Measurements from ENCODE around the gene SCNM1.

Gene SCNM1

GRCh38 chr1:151165738-151166504, at the start of gene SCNM1, which contains the start of gene LYSMD1:
TSS of gene SCNM1 (plus strand) at chr1:151166144. CDS start at chr1:151166153, 9 bp downstream.
TSS of gene LYSMD1 (minus strand) at chr1:151165902. CDS start at chr1:151165258, 644 bp downstream.
- H3K4me1 Mint-ChIP-seq (ENCODE audit: low read depth), result peaks cover 34% of the 10 kb centered on the region
- H3K36me3 Mint-ChIP-seq (ENCODE audit: low read depth), result peaks cover 42% of the 10 kb centered on the region
- H3K27me3 Mint-ChIP-seq (ENCODE audit: low read depth), result peaks cover 2% of the 10 kb centered on the region
- H3K4me3 Mint-ChIP-seq, result peak within 1 kb of the TSS; percentile 91
- peak within 1 kb of the TSS; percentile 92 for H3K27ac Mint-ChIP-seq
- peak; percentile 97 for DNase-seq (ENCODE audit: low spot score)
- H3K9me3 Mint-ChIP-seq, result no peaks in the 10 kb centered on the region

- no peak for DNase-seq (ENCODE audit: low spot score)
- peaks cover 5% of the 10 kb centered on the region for H3K36me3 Mint-ChIP-seq (ENCODE audit: low read depth)
- H3K27ac Mint-ChIP-seq, result no peak overlapping the region
- H3K9me3 Mint-ChIP-seq, result no peaks in the 10 kb centered on the region
- no peak overlapping the region for H3K4me3 Mint-ChIP-seq
- H3K27me3 Mint-ChIP-seq (ENCODE audit: low read depth), result no peaks in the 10 kb centered on the region
- H3K4me1 Mint-ChIP-seq (ENCODE audit: low read depth), result no peaks in the 10 kb centered on the region
Measured at GRCh38 chr1:151124763-151125403, 41.1 kb upstream of the SCNM1 start.

- H3K4me1 Mint-ChIP-seq (ENCODE audit: low read depth), result peaks cover 10% of the 10 kb centered on the region
- no peaks in the 10 kb centered on the region for H3K27me3 Mint-ChIP-seq (ENCODE audit: low read depth)
- no peak for DNase-seq (ENCODE audit: low spot score)
- peaks cover 3% of the 10 kb centered on the region for H3K36me3 Mint-ChIP-seq (ENCODE audit: low read depth)
- H3K9me3 Mint-ChIP-seq, result no peaks in the 10 kb centered on the region
- no peak overlapping the region for H3K4me3 Mint-ChIP-seq
- H3K27ac Mint-ChIP-seq, result no peak overlapping the region
Measured at GRCh38 chr1:151128800-151129199, 37.1 kb upstream of the SCNM1 start.

- Mint-ChIP-seq H3K27ac (peak overlapping the region; percentile 52), H3K9me3 (no peaks in the 10 kb centered on the region), H3K4me1 (ENCODE audit: low read depth) (peaks cover 10% of the 10 kb centered on the region), H3K4me3 (peak overlapping the region; percentile 66), H3K27me3 (ENCODE audit: low read depth) (no peaks in the 10 kb centered on the region), H3K36me3 (ENCODE audit: low read depth) (peaks cover 3% of the 10 kb centered on the region)
- peak; percentile 70 for DNase-seq (ENCODE audit: low spot score)
Measured at GRCh38 chr1:151130987-151131586, 34.9 kb upstream of the SCNM1 start.

- peak overlapping the region; percentile 66 for H3K4me3 Mint-ChIP-seq
- H3K27ac Mint-ChIP-seq, result peak overlapping the region; percentile 52
- H3K27me3 Mint-ChIP-seq (ENCODE audit: low read depth), result no peaks in the 10 kb centered on the region
- peaks cover 10% of the 10 kb centered on the region for H3K4me1 Mint-ChIP-seq (ENCODE audit: low read depth)
- peaks cover 2% of the 10 kb centered on the region for H3K36me3 Mint-ChIP-seq (ENCODE audit: low read depth)
- no peak for DNase-seq (ENCODE audit: low spot score)
- no peaks in the 10 kb centered on the region for H3K9me3 Mint-ChIP-seq
Measured at GRCh38 chr1:151131701-151132334, 34.1 kb upstream of the SCNM1 start.

- H3K4me1 Mint-ChIP-seq (ENCODE audit: low read depth), result peaks cover 10% of the 10 kb centered on the region
- DNase-seq (ENCODE audit: low spot score), result no peak
- H3K27me3 Mint-ChIP-seq (ENCODE audit: low read depth), result no peaks in the 10 kb centered on the region
- H3K9me3 Mint-ChIP-seq, result no peaks in the 10 kb centered on the region
- H3K4me3 Mint-ChIP-seq, result no peak overlapping the region
- no peak overlapping the region for H3K27ac Mint-ChIP-seq
- peaks cover 2% of the 10 kb centered on the region for H3K36me3 Mint-ChIP-seq (ENCODE audit: low read depth)
Measured at GRCh38 chr1:151132335-151133017, 33.5 kb upstream of the SCNM1 start.

- Mint-ChIP-seq H3K36me3 (ENCODE audit: low read depth) (peaks cover 2% of the 10 kb centered on the region), H3K4me3 (no peak overlapping the region), H3K9me3 (no peaks in the 10 kb centered on the region), H3K4me1 (ENCODE audit: low read depth) (peaks cover 10% of the 10 kb centered on the region), H3K27me3 (ENCODE audit: low read depth) (no peaks in the 10 kb centered on the region), H3K27ac (no peak overlapping the region)
- DNase-seq (ENCODE audit: low spot score), result no peak
Measured at GRCh38 chr1:151133018-151133806, 32.7 kb upstream of the SCNM1 start.

DNA sequence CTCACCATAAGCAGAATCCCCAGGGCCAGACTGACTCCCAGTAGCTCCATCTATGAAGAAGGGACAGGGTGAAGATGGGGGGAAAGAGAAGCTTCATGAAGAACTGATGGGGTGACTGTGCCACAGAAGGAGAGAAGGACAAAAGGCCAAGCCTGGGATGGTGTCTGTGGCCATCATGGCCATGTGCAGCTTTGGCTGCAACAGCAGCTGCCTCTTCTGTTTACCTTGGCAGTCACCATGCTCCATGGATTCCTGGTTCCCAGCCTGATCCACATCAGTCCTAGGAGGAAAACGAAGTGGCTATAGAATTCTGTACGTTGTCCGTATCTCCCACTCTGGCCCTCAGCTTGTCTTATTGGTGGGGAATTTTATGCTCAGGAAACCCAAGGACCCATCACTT, 31.5 kb upstream of the SCNM1 start:
- Mint-ChIP-seq H3K4me3 (no peak overlapping the region), H3K9me3 (no peaks in the 10 kb centered on the region), H3K36me3 (ENCODE audit: low read depth) (peaks cover 2% of the 10 kb centered on the region), H3K27me3 (ENCODE audit: low read depth) (no peaks in the 10 kb centered on the region), H3K4me1 (ENCODE audit: low read depth) (peaks cover 10% of the 10 kb centered on the region), H3K27ac (no peak overlapping the region)
- no peak for DNase-seq (ENCODE audit: low spot score)

DNA sequence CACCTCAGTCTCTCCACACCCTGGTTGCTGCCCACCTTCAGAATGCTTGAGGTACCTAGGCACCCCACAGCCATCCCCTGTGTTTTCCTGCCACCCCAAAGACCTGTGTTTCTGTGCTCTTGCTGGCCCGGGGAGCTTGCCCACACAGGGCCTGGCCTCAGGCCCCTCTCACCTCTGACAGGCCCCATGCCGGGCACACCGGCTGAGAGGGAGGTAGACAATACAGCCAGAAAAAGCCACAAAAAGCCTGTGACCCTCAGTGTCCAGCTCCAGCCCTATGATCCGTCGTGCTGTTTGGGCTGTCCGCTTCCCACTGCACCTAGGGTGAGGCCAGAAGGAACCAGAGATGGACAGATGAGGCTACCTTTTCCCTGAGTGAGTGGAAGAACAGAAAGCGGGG, 31.0 kb upstream of the SCNM1 start:
- Mint-ChIP-seq H3K9me3 (no peaks in the 10 kb centered on the region), H3K36me3 (ENCODE audit: low read depth) (peaks cover 2% of the 10 kb centered on the region), H3K4me1 (ENCODE audit: low read depth) (peaks cover 10% of the 10 kb centered on the region), H3K4me3 (no peak overlapping the region), H3K27me3 (ENCODE audit: low read depth) (no peaks in the 10 kb centered on the region), H3K27ac (no peak overlapping the region)
- DNase-seq (ENCODE audit: low spot score), result no peak

GRCh38 chr1:151135433-151136385, 30.2 kb upstream of the SCNM1 start:
- H3K9me3 Mint-ChIP-seq, result no peaks in the 10 kb centered on the region
- peaks cover 2% of the 10 kb centered on the region for H3K36me3 Mint-ChIP-seq (ENCODE audit: low read depth)
- H3K4me3 Mint-ChIP-seq, result no peak overlapping the region
- H3K27me3 Mint-ChIP-seq (ENCODE audit: low read depth), result no peaks in the 10 kb centered on the region
- H3K4me1 Mint-ChIP-seq (ENCODE audit: low read depth), result peaks cover 6% of the 10 kb centered on the region
- no peak for DNase-seq (ENCODE audit: low spot score)
- H3K27ac Mint-ChIP-seq, result no peak overlapping the region

GRCh38 chr1:151137789-151138188, 28.2 kb upstream of the SCNM1 start:
- no peak overlapping the region for H3K4me3 Mint-ChIP-seq
- H3K36me3 Mint-ChIP-seq (ENCODE audit: low read depth), result no peaks in the 10 kb centered on the region
- H3K9me3 Mint-ChIP-seq, result no peaks in the 10 kb centered on the region
- no peak overlapping the region for H3K27ac Mint-ChIP-seq
- no peak for DNase-seq (ENCODE audit: low spot score)
- H3K4me1 Mint-ChIP-seq (ENCODE audit: low read depth), result no peaks in the 10 kb centered on the region
- H3K27me3 Mint-ChIP-seq (ENCODE audit: low read depth), result no peaks in the 10 kb centered on the region

DNA sequence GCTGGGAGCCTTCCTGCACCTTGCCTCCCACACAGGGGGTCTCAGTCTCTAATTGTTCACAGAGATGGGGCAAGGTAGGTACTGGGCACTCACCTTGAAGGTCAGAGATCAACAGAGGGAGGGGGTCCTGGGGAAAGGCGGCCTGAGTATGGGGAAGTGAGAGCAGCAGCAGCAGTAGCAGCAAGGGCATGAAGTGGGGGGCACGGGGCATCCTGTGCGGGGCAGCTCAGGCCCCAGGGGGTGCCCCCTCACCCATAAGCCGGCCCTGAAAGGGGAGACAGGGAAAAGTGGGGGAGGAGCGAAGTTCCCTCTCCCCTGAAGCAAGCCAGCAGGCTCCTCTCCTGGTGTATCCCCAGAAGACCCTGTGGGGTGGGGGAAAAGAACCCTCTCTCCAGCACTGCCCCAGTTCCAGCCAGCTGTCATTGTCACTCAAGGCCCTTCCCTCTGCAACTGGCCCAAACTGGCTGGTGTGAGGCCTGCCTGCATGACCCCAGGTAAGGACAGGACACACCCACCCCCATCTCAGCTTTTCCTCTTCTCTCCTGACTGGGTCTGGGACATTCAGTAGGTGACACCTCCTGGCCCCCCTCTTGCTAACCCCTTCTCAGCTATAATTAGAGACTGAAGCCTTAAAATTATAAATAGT, 23.4 kb upstream of the SCNM1 start:
- no peak overlapping the region for H3K4me3 Mint-ChIP-seq
- H3K27me3 Mint-ChIP-seq (ENCODE audit: low read depth), result peaks cover 17% of the 10 kb centered on the region
- peaks cover 17% of the 10 kb centered on the region for H3K4me1 Mint-ChIP-seq (ENCODE audit: low read depth)
- H3K9me3 Mint-ChIP-seq, result no peaks in the 10 kb centered on the region
- no peaks in the 10 kb centered on the region for H3K36me3 Mint-ChIP-seq (ENCODE audit: low read depth)
- no peak for DNase-seq (ENCODE audit: low spot score)
- H3K27ac Mint-ChIP-seq, result no peak overlapping the region
